GM19463 (cell line): ENCODE results near the gene EGR4.
"Not testable (repeated sequence)": the region's sequence is repeated elsewhere in the genome, so short reads cannot be mapped to it uniquely, and the experiment has no call there.

Experiments
- ATAC-seq: cut with Tn5 transposase; IDR thresholded peaks from one replicate; pipeline ENCODE4 v1.9.1; 2021; ENCODE audit warnings: mild to moderate bottlenecking, moderate library complexity; ENCODE audit not compliant: unreplicated experiment

Gene EGR4

GRCh38 chr2:73264332-73264606, 29.1 kb downstream of the EGR4 start:
- ATAC-seq, result no peak

- no peak for ATAC-seq
These were observed 29.6 kb downstream of the EGR4 start for GRCh38 chr2:73263540-73264331.

GRCh38 chr2:73262691-73263429, 30.5 kb downstream of the EGR4 start:
- ATAC-seq, result not testable (repeated sequence)

- no peak for ATAC-seq
These were observed 31.2 kb downstream of the EGR4 start for GRCh38 chr2:73262108-73262651.

- no peak for ATAC-seq
These were observed 32.9 kb downstream of the EGR4 start for GRCh38 chr2:73260338-73260984.

GRCh38 chr2:73259704-73260337, 33.5 kb downstream of the EGR4 start:
- no peak for ATAC-seq

DNA sequence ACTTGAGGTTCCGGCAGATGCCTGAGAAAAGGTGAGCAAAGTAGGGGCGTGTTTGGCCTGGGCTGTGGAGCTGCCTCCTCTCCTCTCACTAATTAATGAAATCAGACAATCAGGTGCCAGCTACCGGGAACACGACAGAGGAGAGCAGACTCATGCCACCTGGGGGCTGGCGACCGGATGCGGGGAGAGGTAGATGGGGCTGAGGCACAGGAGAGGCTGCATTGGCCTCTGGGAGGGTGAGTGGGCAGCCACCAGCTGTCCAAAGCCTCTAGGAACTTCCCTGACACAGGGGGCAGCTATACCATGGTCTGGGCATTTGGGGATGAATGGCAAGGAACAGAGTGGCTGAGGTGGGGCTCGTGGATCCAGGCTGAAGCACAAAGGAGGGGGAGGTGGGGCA, 34.1 kb downstream of the EGR4 start:
- ATAC-seq, result no peak

GRCh38 chr2:73258913-73259215, 34.5 kb downstream of the EGR4 start:
- ATAC-seq, result no peak

DNA sequence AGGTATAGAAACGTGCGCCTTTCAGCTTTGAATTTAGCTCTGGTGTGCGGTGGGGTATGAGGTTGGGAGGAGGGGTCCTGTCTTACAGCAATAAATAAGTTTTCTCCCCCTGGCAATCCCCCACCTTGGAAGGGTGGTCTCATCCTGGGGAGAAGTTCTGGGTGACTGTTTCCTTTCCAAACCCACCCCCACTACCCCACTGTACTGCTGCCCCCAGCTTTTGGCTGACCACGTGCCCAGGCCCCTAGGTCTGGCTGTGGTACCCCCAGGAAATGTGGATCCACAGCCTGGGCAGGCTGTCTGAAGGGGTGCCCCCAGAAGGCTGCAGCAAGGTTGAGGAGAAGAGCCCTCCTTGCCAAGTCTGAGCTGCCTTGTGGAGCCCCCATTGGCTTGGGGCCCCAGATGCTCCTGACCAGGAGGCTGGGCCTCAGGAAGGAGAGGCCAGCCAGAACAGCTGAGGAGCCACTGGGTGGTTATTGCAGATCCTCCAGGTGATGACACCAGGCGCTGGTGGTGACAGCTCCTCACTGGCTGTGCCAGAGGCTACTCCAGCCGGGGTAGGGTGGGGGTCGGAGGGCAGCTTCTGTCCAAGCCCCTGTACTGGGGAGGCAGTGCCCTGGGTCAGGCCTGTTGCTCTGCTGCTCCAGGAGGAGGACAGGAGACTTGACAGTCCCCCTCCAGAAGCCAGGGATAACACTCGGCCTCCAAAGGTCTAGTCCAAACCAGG, 35.0 kb downstream of the EGR4 start:
- ATAC-seq, result no peak

DNA sequence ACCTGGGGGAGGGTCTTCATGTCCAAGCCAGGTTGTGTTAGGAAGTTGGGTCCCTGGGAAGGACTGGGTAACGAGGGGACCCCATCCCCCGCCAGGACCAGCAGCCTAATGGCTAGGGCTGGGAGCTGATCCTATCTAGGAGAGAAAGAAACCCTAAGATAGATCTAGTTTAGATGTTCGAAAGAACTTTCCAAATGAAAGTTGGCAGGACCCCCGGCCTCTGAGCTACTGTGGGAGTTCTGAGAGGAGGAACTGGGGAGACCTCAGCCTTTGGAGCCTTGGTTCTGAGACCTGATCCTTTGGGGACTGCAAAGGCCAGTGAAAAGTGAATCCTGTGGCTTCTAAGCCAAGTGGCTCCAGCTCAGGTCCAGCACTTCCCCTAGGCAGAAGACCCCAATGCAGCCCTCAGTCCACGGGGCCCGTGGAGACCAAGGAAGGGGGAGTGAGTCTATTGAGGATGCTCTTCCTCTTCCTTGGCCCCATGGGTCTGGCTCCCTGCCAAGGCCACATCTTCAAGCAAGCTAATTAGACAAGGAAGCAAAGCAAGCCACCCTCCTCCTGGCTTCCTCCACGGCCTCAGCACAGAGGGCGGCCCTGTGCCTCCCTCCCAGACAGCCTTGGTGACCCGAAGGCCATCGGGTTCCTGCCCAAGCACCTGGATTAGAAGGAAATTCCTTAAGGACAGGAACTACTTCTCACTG, 35.8 kb downstream of the EGR4 start:
- ATAC-seq, result no peak

- no peak for ATAC-seq
These were observed 36.3 kb downstream of the EGR4 start for GRCh38 chr2:73257021-73257420.

- no peak for ATAC-seq
These were observed 36.8 kb downstream of the EGR4 start for GRCh38 chr2:73256618-73256922.

DNA sequence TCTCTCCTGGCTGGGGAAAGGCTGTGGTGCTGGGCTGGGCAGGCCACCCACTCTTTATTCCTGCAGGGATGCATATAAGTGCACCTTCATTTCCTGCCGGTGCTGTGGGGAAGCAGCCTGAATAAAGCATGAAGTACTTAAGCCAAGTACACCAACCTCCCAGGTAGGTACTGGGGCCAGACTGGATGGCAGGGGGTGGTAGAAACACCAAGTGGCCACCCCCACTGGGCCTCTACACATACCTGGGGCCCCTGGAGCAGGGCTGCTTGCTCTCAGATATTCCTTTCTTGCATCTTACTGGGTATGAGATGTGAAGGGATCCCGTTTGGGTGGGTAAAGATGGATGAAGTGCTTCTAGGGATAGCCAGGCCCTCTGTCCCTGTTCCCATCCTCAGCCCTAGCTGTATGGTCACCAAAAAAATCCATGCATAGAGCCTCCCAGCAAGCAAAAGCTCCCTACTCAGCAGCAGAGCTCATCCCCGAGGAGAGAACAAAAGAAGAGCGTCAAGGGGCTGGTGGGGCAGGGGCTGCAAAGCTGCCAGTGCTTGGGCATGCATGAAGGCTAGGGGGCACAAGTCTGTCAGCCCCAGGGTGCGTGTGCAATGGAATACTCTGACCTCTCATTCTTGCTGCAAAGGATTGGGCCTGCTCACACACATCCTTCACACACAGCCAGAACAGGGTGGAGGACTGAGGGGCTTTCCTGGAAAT, 37.3 kb downstream of the EGR4 start:
- ATAC-seq, result no peak

DNA sequence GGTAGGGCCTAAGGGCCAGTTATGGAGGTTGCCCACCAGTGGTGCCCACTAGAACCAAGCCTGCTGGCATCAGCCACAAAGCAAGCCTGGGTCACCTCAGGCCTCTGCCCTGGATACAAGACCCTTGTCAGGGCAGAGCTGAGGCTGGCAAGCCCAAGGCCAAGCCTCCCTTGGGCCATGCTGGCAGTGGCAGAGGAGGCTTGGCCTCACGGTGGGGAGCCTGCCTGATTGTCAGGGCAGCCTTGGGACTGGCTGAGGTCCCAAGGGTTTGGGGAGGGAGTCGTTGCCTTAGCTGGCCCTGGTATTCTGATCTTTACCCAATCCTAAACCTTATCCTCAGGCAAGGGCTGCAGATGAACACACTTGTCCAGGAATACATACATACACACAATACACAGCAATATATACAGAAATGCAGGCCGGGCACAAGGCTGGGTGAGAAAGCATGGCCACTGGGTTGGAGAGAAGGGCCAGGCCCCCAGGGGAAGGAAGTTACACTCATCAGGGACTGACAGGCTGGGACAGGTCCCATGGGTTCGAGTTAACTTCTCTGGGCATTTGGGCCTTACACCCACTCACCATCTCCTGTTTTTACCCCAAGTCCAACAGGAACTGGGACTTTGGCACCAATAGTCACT, 38.2 kb downstream of the EGR4 start:
- ATAC-seq, result no peak

- ATAC-seq, result no peak
These were observed 38.9 kb downstream of the EGR4 start for GRCh38 chr2:73254343-73255006.

DNA sequence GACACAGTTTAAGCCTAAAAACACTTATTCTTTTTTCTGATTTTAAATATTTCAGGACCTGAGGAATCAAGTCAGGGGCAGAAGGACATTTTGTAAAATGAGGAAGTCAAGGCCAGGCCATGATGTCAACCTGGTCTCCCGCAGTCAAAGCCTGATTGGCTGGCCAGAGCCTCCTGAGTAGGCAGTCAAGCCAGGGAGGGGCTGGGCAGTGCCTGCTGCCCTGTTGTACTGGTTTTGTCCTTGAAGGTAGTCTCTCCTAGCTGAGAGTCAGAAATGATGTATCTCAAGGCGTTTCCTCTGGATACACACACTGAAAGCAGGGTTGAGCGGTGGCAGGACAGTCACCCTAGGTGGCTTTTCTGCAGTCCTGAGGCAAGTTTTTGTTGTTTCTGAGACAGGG, 39.4 kb downstream of the EGR4 start:
- ATAC-seq, result no peak

DNA sequence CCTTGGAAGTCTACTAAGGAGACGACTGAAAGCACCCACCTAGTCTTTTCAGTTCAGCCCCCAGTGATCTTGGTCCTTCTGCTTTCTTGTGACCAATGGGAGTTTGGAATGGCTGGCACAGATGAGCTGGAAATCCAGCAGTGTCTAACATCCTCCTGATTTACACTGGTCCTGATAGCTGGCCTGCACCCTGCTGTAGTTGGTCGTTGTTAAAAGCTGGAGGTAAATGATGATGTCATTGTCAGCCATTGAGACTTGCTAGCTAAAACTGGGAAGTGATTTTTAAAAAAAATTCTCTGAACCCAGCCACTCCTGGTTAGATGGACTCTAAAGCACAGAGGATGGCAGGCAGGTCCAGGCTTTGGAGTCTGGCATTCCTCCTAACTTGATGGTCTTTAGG, 39.9 kb downstream of the EGR4 start:
- no peak for ATAC-seq

DNA sequence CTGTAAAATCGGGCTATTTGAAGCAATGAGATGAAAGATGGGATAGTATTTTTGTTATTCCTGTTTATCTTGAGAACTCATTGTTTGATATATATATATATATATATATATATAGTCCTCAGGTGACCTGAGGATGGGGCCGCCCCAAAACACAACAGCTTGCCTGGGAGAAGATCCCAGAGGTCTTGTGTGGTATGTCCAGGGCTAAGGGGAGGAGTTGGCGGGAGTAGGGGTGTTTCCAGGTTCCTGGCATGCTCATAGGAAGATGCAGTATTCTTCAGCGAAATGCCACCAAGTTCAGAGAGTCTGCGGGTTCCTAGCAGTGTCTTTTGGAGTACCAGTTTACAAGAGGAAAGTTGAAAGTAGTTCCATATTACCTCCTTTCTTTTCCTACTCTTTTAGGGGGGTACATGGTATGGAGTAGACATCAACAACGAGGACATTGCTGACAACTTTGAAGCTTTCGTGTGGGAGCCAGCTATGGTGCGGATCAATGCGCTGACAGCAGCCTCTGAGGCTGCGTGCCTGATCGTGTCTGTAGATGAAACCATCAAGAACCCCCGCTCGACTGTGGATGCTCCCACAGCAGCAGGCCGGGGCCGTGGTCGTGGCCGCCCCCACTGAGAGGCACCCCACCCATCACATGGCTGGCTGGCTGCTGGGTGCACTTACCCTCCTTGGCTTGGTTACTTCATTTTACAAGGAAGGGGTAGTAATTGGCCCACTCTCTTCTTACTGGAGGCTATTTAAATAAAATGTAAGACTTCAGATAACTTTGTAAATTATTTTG, 40.9 kb downstream of the EGR4 start:
- ATAC-seq, result no peak
